ENCODE data around the gene FZD8.

DNA sequence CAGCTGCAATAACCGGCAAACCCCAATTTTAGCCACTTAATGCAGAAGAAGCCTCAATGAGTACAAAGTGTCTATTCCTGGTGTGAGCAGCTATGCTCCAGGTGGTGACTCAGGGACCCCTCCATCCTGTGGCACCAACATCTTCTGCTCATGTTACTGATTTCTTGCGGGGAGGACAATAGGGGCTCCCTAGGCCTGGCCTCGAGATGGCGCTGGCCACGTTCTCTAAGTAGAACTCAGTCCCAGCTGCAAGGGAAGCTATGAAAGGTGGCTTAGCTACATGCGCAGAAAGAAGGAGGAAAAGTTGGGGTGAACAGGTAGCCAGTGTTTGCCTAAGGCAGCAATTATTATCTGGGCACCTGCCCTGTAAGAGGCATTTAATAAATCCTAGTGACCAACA is 30.3 kb downstream of the FZD8 start:
- TF ChIP-seq TARDBP (IDR thresholded peaks at IDR 0.05), result no peak
- TF ChIP-seq FOXA1 (IDR thresholded peaks at IDR 0.05), result no peak
- TF ChIP-seq SP1 (IDR thresholded peaks at IDR 0.05), result no peak
- TF ChIP-seq HDGF (IDR thresholded peaks at IDR 0.05; ENCODE audit: borderline replicate concordance), result no peak
- TF ChIP-seq FOXM1 (IDR thresholded peaks at IDR 0.05; ENCODE audit: borderline replicate concordance), result no peak
- no peak for TF ChIP-seq L3MBTL2 (conservative IDR thresholded peaks at IDR 0.05)
- TF ChIP-seq BHLHE40 (IDR thresholded peaks at IDR 0.05; ENCODE audit: borderline replicate concordance), result no peak
- TF ChIP-seq FOXK2 (IDR thresholded peaks at IDR 0.05), result no peak
- TF ChIP-seq SUZ12 (IDR thresholded peaks at IDR 0.05), result no peak
- TF ChIP-seq NFRKB (IDR thresholded peaks at IDR 0.05), result no peak
- TF ChIP-seq ELF4 (IDR thresholded peaks at IDR 0.05), result no peak
- no peak for TF ChIP-seq ARNT (IDR thresholded peaks at IDR 0.05)
- no peak for TF ChIP-seq ZNF384 (IDR thresholded peaks at IDR 0.05)
